Measurements from ENCODE around the gene CHPF2.

- TF ChIP-seq CTCF (IDR thresholded peaks at IDR 0.05) (no peak), POLR2AphosphoS5 (IDR thresholded peaks at IDR 0.05) (no peak)
These were observed 49.4 kb downstream of the CHPF2 start for GRCh38 chr7:151281686-151282085.
